Ascending aorta (tissue), 2 donors: ENCODE data around the gene CTBP1. TPM values are rescaled to one million over a fixed set of nuclear protein-coding genes. Genes with fewer than 3 reads are reported as not detected.

ENCODE experiments used
- DNase-seq, 2 donors: peaks; one replicate each; pipeline ENCODE4 v3.0.0-alpha.2; 2019; ENCODE audit warnings: low spot score in 2 of 2
- H3K27ac ChIP-seq, 2 donors: fragments of 200-600 bp; sonication (generic); one replicate each; pipeline ENCODE4 v1.5.1; 2016 to 2017; ENCODE audit warnings: mild to moderate bottlenecking in 1 of 2
- H3K27me3 ChIP-seq: fragments of 200-600 bp; sonication (generic); one replicate; pipeline ENCODE4 v1.5.1; 2017
- H3K36me3 ChIP-seq, 2 donors: fragments of 200-600 bp; sonication (generic); one replicate each; pipeline ENCODE4 v1.5.1; 2016
- H3K4me1 ChIP-seq, 2 donors: fragments of 200-600 bp; sonication (generic); one replicate each; pipeline ENCODE4 v1.5.1; 2016 to 2017; ENCODE audit warnings: mild to moderate bottlenecking in 1 of 2
- H3K4me3 ChIP-seq, 2 donors: fragments of 200-600 bp; sonication (generic); one replicate each; pipeline ENCODE4 v1.5.1; 2016 to 2017; ENCODE audit warnings: mild to moderate bottlenecking in 1 of 2
- H3K9me3 ChIP-seq, 2 donors: fragments of 200-600 bp; sonication (generic); one replicate each; pipeline ENCODE4 v1.5.1; 2016
- intact Hi-C: fragments of 100-400 bp; cut with DNase I; formaldehyde crosslinking; loops from one replicate; pipeline ENCODE4 v1.15.1; 2023
- total RNA-seq: library from RNA; depleted of rRNA; stranded (reverse); fragments of >200 nt; gene quantifications from one replicate; pipeline ENCODE4 v1.1.0, GENCODE V29; 2016
- TF ChIP-seq, protein P1 (sequence below), 3 experiments: fragments of 200-600 bp in 2 of 3; fragments of 450-650 bp in 1 of 3; sonication (generic) in 2 of 3; IDR thresholded peaks; one replicate each; pipeline ENCODE4 v1.5.1; 2016 to 2019; ENCODE audit warnings: antibody characterized with exemption in 3 of 3, mild to moderate bottlenecking in 1 of 3, moderate library complexity in 1 of 3

Gene CTBP1
- total RNA-seq, 1 donor from 2014 or later, result 273 TPM

DNA sequence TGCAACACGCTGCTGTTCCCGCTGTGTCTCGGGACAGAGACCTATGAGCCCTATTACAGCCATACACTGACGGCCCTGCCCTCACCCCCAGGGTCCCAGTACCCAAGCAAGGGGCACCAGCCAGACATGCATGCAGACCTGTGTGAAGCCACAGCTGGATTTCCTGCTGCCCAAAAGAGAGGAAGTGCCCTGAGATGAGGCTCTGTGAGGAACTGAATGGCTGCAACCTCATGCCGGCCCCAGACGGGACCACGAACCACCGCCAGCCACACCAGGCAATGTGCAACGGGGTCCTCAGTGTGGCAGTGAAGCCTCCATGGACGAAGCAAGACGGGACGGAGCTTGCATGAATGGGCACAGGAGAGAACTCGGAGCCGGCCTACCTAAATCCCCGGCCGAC lies 21.1 kb downstream of the CTBP1 start:
- H3K36me3 ChIP-seq, result peaks cover 78 to 93% of the 10 kb centered on the region in 2 donors
- no peaks in the 10 kb centered on the region for H3K9me3 ChIP-seq
- no peaks in the 10 kb centered on the region for H3K27me3 ChIP-seq
- no peak for DNase-seq
- H3K4me3 ChIP-seq, result no peak overlapping the region
- intact Hi-C loops, result no loop called here
- TF ChIP-seq, protein P1, sequence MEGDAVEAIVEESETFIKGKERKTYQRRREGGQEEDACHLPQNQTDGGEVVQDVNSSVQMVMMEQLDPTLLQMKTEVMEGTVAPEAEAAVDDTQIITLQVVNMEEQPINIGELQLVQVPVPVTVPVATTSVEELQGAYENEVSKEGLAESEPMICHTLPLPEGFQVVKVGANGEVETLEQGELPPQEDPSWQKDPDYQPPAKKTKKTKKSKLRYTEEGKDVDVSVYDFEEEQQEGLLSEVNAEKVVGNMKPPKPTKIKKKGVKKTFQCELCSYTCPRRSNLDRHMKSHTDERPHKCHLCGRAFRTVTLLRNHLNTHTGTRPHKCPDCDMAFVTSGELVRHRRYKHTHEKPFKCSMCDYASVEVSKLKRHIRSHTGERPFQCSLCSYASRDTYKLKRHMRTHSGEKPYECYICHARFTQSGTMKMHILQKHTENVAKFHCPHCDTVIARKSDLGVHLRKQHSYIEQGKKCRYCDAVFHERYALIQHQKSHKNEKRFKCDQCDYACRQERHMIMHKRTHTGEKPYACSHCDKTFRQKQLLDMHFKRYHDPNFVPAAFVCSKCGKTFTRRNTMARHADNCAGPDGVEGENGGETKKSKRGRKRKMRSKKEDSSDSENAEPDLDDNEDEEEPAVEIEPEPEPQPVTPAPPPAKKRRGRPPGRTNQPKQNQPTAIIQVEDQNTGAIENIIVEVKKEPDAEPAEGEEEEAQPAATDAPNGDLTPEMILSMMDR (IDR thresholded peaks at IDR 0.05), result no peak
- no peaks in the 10 kb centered on the region for H3K4me1 ChIP-seq
- no peak overlapping the region for H3K27ac ChIP-seq

DNA sequence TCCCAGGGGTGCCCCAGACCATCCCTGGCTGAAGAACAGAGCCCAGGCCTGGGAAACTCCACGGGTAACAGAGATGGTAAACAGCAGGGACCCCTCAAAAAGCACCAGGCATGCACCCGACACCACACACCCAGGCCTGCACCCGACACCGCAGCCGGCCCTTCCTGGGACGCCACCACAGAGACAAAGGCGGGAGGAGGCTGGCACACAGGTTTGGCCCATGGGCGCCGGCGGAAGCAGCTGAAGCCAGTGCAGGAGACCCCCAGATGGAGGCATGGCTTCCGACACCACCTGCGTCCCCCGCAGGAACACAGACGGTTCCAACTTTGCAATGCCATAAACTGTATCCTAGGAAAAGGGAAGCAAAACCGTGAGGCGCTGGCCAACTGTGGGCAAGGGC lies 22.3 kb downstream of the CTBP1 start:
- Histone ChIP-seq H3K27ac (no peak overlapping the region), H3K36me3 (peaks cover 83 to 91% of the 10 kb centered on the region in 2 donors), H3K4me3 (no peak overlapping the region), H3K27me3 (no peaks in the 10 kb centered on the region), H3K9me3 (no peaks in the 10 kb centered on the region), H3K4me1 (no peaks in the 10 kb centered on the region)
- TF ChIP-seq, protein P1 (IDR thresholded peaks at IDR 0.05), result no peak
- DNase-seq, result no peak
- intact Hi-C loops, result no loop called here

DNA sequence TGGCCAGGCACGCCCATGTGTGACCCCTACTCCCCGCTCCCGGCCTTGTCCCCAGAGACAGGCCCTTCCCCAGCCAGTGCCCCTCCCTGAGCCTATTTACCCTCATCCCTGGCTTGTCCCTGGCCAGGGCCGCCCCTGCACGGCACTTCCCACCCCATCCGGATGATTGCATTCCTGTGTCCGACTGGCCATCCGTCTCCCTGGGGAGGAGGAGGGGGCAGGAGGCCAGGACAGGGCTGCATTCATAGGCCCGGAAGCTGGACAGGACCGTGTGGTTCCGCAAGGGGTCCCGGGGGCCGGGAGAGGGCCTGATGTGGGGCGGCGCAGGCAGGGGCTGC lies 22.8 kb downstream of the CTBP1 start:
- Histone ChIP-seq H3K27me3 (no peaks in the 10 kb centered on the region), H3K9me3 (no peaks in the 10 kb centered on the region), H3K4me1 (no peaks in the 10 kb centered on the region), H3K4me3 (no peak overlapping the region), H3K36me3 (peaks cover 85 to 86% of the 10 kb centered on the region in 2 donors), H3K27ac (no peak overlapping the region)
- no peak for DNase-seq
- TF ChIP-seq, protein P1 (IDR thresholded peaks at IDR 0.05), result no peak
- intact Hi-C loops, result no loop called here

DNA sequence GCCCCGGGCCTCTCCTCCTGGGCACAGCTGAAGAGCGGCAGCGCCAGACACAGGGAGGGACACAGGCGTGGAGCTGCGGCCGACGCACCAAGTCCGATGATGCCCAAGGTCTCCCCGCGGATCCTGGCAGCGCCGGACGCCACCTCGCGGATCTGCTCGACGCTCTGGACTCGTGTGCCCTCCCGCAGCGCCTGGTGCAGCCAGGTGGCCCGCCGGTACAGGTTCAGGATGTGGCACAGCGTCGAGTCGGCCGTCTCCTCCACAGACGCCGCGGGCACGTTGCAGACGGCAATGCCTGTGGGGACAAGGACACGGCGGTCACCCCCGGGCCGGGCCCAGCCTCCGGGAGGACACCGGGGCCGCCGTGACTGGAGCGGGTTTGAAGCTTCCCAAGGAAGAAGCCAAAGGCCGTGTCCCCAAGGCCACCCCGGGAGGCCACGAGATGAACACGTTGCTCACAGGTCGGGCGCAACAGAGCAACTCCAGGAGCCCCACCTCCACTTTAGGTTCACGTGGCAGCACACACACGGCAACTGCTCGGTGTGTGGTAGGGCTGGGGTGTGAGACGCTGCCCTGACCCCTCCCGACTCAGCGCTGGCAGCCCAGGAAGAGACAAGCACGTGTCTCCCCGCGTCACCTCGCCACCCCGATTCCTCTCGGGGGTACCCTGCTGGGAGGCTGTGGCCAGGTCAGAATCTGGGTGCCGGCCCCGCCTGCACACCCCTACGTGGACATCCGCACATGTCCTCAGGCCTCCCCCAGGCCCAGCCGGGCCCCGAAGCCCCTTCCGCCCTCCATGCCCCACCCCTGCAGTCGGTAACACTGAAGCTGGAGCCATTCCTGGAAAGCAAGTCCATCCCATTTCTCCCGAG lies 23.4 kb downstream of the CTBP1 start:
- TF ChIP-seq, protein P1 (IDR thresholded peaks at IDR 0.05), result no peak
- intact Hi-C loops, result no loop called here
- H3K27me3 ChIP-seq, result no peaks in the 10 kb centered on the region
- H3K27ac ChIP-seq, result no peak overlapping the region
- peaks cover 82 to 84% of the 10 kb centered on the region in 2 donors for H3K36me3 ChIP-seq
- no peaks in the 10 kb centered on the region for H3K4me1 ChIP-seq
- H3K9me3 ChIP-seq, result no peaks in the 10 kb centered on the region
- no peak for DNase-seq
- H3K4me3 ChIP-seq, result no peak overlapping the region

DNA sequence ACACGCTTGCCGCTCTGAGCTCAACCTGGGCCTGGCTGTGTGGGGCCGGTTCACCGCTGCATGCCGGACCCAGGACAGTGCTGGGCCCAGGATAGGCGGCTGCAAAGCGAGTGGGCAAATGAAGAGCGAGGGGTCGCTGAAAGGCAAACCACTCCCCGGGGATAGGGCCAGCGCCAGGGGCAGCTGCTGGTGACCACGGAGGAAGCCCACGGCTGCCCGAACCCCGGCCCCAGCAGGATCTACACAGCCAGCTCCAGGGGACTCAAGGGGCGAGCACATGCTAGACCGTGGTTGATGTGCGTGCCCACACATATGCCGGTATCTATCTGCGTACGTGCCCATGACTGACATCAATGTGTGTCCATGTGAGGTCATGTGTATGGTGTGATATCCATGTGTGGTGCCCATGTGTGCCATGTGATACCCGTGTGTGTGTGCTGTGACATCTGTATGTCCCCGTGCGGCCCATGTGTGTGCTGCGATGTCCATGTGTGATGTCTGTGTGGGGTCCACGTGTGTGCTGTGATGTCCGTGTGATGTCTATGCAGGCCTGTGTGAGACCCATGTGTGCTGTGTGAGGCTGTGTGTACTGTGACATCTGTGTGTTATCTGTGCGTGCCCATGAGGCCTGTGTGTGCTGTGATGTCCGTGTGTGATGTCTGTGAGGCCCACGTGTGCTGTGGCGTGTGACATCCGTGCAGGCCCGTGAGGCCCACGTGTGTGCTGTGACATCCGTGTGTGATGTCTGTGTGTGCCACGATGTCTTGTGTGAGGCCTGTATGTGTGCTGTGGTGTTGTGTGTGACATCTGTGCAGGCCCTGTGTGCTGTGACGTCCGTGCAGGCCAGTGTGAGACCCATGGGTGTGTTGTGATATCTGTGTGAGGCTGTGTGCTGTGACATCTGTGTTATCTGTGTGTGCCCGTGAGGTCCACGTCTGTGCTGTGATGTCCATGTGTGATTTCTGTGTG lies 24.8 kb downstream of the CTBP1 start:
- Histone ChIP-seq H3K9me3 (no peaks in the 10 kb centered on the region), H3K27ac (no peak overlapping the region), H3K36me3 (peaks cover 68 to 79% of the 10 kb centered on the region in 2 donors), H3K27me3 (no peaks in the 10 kb centered on the region), H3K4me1 (no peaks in the 10 kb centered on the region), H3K4me3 (no peak overlapping the region)
- TF ChIP-seq, protein P1 (IDR thresholded peaks at IDR 0.05), result no peak
- intact Hi-C loops, result no loop called here
- DNase-seq, result no peak
